Sciatic nerve (tissue), 2 donors: ENCODE results near the gene ZNF470. TPM values are rescaled to one million over a fixed set of nuclear protein-coding genes. Genes with fewer than 3 reads are reported as not detected.

Source experiments
- ATAC-seq: fragments of 200-7000 bp; cut with Tn5 transposase; one replicate; pipeline ENCODE4 v1.9.1; 2020; ENCODE audit warnings: mild to moderate bottlenecking, moderate library complexity
- DNase-seq: peaks from one replicate; pipeline ENCODE4 v3.0.0-alpha.2; 2020; ENCODE audit warnings: low spot score
- intact Hi-C: fragments of 100-400 bp; cut with DNase I; formaldehyde crosslinking; loops from one replicate; pipeline ENCODE4 v1.14.2; 2022
- total RNA-seq: library from RNA; stranded (reverse); fragmentation: NEBNext Ultra II Directional; extraction: Animal tissue kit (Norgen Biotek cat#: 25700); gene quantifications from one replicate; pipeline ENCODE4 v1.2.1, GENCODE V29; 2021
- donor health status: DM: no; HTN: no; CAD: no.
- donor health status: DM: no; HTN: no; CAD: no.

Gene ZNF470
- total RNA-seq, 1 donor from 2014 or later = 9.2 TPM

DNA sequence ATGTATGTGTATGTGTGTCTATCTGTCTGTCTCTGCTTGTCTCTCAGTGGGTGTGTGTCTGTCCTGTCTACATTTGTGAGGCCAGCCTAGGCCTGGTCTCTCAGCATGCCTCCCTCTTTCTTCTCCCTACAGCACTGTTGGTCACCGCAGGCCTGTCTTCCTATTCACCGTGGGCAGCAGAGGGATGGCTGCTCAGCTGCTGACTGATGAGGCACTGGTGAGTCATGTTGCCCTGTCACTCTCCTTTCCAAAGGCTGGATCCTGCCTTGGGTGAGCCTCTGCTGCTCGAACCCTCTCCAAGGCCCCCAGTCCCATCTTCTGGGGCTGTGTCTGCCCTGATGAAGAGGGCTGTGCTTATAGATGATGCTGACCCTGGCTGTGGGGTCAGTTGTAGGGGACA is 34.1 kb downstream of the ZNF470 start:
- no peak for ATAC-seq
- intact Hi-C loops = no loop called here
- no peak for DNase-seq

GRCh38 chr19:56603829-56604228 is 36.6 kb downstream of the ZNF470 start:
- no peak for ATAC-seq

GRCh38 chr19:56608274-56608964 is 41.2 kb downstream of the ZNF470 start:
- DNase-seq = no peak
- intact Hi-C loops = no loop called here
- ATAC-seq = no peak

More at GRCh38 chr19:56603829-56604228, 36.6 kb downstream of the ZNF470 start:
- intact Hi-C loops = no loop called here
- DNase-seq = no peak

GRCh38 chr19:56611288-56611687 is 44.0 kb downstream of the ZNF470 start:
- ATAC-seq = no peak
- intact Hi-C loops = no loop called here
- no peak for DNase-seq

- intact Hi-C loops = no loop called here
- DNase-seq (no peak), ATAC-seq (no peak)
These were observed 45.5 kb downstream of the ZNF470 start for GRCh38 chr19:56612737-56613136.

GRCh38 chr19:56613639-56614038 is 46.4 kb downstream of the ZNF470 start:
- intact Hi-C loops = no loop called here
- ATAC-seq (no peak), DNase-seq (no peak)

GRCh38 chr19:56617531-56617930 is 50.3 kb downstream of the ZNF470 start:
- DNase-seq (no peak), ATAC-seq (no peak)
- intact Hi-C loops = no loop called here

DNA sequence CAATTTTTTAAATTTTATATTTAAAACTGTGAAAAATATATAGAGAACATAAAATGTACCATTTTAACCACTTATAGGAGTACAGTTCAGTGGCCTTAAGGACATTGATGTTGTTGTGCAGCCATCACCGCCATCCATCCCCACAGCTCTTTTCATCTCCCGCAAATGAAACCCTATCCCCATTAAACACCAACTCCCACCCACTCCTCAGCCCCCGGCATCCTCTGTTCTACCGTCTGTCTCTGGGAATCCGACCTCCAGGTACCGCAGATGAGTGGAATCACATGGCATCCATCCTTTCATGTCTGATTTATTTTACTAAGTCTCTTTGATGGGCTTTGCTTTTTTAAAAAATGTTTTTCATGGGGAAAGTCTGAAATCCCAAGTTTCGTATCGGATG is 51.9 kb downstream of the ZNF470 start:
- ATAC-seq = no peak
- no peak for DNase-seq
- intact Hi-C loops = no loop called here

DNA sequence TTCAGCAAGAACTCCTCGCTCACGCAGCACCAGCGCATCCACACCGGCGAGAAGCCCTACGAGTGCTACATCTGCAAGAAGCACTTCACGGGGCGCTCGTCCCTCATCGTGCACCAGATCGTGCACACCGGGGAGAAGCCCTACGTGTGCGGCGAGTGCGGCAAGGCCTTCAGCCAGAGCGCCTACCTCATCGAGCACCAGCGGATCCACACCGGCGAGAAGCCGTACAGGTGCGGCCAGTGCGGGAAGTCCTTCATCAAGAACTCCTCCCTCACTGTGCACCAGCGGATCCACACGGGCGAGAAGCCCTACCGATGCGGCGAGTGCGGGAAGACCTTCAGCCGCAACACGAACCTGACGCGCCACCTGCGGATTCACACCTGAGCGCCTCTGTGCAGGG is 55.1 kb downstream of the ZNF470 start:
- no peak for ATAC-seq
- intact Hi-C loops = no loop called here

DNA sequence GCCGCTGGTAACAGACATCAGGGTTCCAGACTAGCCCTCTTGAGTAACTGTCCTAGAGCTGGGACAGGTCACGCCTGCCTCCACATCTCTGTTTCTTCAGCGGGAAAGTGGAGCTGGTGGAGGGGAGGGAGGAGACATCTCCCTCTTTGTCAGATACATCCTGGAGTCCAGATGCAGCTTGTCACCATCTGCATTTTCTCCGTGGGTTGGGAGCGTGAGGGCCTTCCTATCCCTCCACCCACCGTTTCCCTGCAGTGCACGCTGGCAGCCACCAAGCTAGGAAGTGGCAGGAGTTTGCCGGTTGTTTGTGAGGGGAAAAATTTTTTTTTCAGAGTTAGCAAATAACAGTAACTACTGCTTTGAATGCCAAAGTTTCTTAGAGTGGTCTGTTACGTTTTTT is 55.7 kb downstream of the ZNF470 start:
- ATAC-seq = no peak
- no peak for DNase-seq
- intact Hi-C loops = no loop called here

More for the DNA sequence above, 55.1 kb downstream of the ZNF470 start:
- DNase-seq = no peak

GRCh38 chr19:56625708-56626107 is 58.4 kb downstream of the ZNF470 start:
- ATAC-seq (no peak), DNase-seq (no peak)
- intact Hi-C loops = no loop called here

GRCh38 chr19:56633021-56633420 is 65.8 kb downstream of the ZNF470 start:
- no peak for ATAC-seq
- intact Hi-C loops = no loop called here
- no peak for DNase-seq

GRCh38 chr19:56637976-56638555 is 70.8 kb downstream of the ZNF470 start:
- intact Hi-C loops = no loop called here
- DNase-seq (peak; percentile 74), ATAC-seq (peak; percentile 63)

Other genes starting within 250 kb of the ZNF470 start
- gene ZNF582, start 173.9 kb upstream of the ZNF470 start, total RNA-seq = 5.5 TPM
- gene ZNF583, start 163.1 kb upstream of the ZNF470 start, total RNA-seq = 11.2 TPM
- gene ZNF667, start 90.1 kb upstream of the ZNF470 start, total RNA-seq = 12.3 TPM
- gene ZNF471, start 59.6 kb upstream of the ZNF470 start, total RNA-seq = 22.2 TPM
- 16.0 TPM for gene ZFP28, start 28.5 kb upstream of the ZNF470 start, total RNA-seq
- 7.8 TPM for gene ZNF71, start 27.8 kb downstream of the ZNF470 start, total RNA-seq
- gene SMIM17, start 75.7 kb downstream of the ZNF470 start, total RNA-seq = 0.85 TPM
- 5.1 TPM for gene ZNF835, start 104.3 kb downstream of the ZNF470 start, total RNA-seq